Stimulated activated CD4-positive, alpha-beta T cell treated with anti-CD3 and anti-CD28 coated beads, TNF-alpha, amount 100 ng/mL, for 24 hours (primary cell): ENCODE measurements around the gene STPG1.

Experiments used
- DNase-seq, 3 experiments: peaks; one replicate each; pipeline ENCODE4 v3.0.0-alpha.2; 2020; ENCODE audit warnings: low read depth in 3 of 3

The STPG1 gene

GRCh38 chr1:24426744-24427544, 13.4 kb upstream of the STPG1 start:
- DNase-seq, result no peak

GRCh38 chr1:24425922-24426321, 12.3 kb upstream of the STPG1 start:
- no peak for DNase-seq

GRCh38 chr1:24425441-24425840, 11.9 kb upstream of the STPG1 start:
- DNase-seq, result no peak

GRCh38 chr1:24424990-24425389, 11.4 kb upstream of the STPG1 start:
- DNase-seq, result no peak

- no peak for DNase-seq
Observed at GRCh38 chr1:24424207-24424606, 10.6 kb upstream of the STPG1 start.

- no peak for DNase-seq
Observed at GRCh38 chr1:24421502-24421901, 7.9 kb upstream of the STPG1 start.

GRCh38 chr1:24420547-24420946, 7.0 kb upstream of the STPG1 start:
- DNase-seq, result no peak

- DNase-seq, result no peak
Observed at GRCh38 chr1:24418898-24419628, 5.5 kb upstream of the STPG1 start.

- DNase-seq, result no peak
Observed at GRCh38 chr1:24417681-24418080, 4.1 kb upstream of the STPG1 start.

GRCh38 chr1:24416666-24417391, 3.2 kb upstream of the STPG1 start:
- DNase-seq, result no peak

GRCh38 chr1:24415910-24416665, 2.5 kb upstream of the STPG1 start:
- no peak for DNase-seq

- DNase-seq, result peak; percentile 90 to 98 (median 94)
Observed at GRCh38 chr1:24415334-24415909, 1.8 kb upstream of the STPG1 start, which contains the start of gene NIPAL3. TSS of gene NIPAL3 (plus strand) at chr1:24415802. CDS start at chr1:24419548, 3,746 bp downstream.

GRCh38 chr1:24414775-24415333, 1.3 kb upstream of the STPG1 start:
- no peak for DNase-seq

GRCh38 chr1:24412408-24412807, 1.2 kb downstream of the STPG1 start:
- no peak for DNase-seq

GRCh38 chr1:24411963-24412362, 1.6 kb downstream of the STPG1 start:
- DNase-seq, result no peak

- no peak for DNase-seq
Observed at GRCh38 chr1:24410750-24411149, 2.8 kb downstream of the STPG1 start.

GRCh38 chr1:24409535-24409934, 4.0 kb downstream of the STPG1 start:
- no peak for DNase-seq

- no peak for DNase-seq
Observed at GRCh38 chr1:24406788-24407187, 6.8 kb downstream of the STPG1 start.

- DNase-seq, result no peak
Observed at GRCh38 chr1:24403806-24404205, 9.8 kb downstream of the STPG1 start.

- DNase-seq, result no peak
Observed at GRCh38 chr1:24400065-24400464, 13.5 kb downstream of the STPG1 start.

GRCh38 chr1:24393892-24394291, 19.7 kb downstream of the STPG1 start:
- DNase-seq, result no peak
